Suprapubic skin (tissue), 4 donors: ENCODE measurements around the gene LRRC53. TPM values are rescaled to one million over a fixed set of nuclear protein-coding genes. Genes with fewer than 3 reads are reported as not detected.

ENCODE experiments used
- DNase-seq, 2 donors: peaks; one replicate each; pipeline ENCODE4 v3.0.0-alpha.2; 2019; ENCODE audit warnings: low spot score in 2 of 2
- H3K27ac ChIP-seq: fragments of 200-600 bp; sonication (generic); one replicate; pipeline ENCODE4 v1.5.1; 2019
- H3K27me3 ChIP-seq: fragments of 200-600 bp; sonication (generic); one replicate; pipeline ENCODE4 v1.5.1; 2019
- H3K36me3 ChIP-seq: fragments of 200-600 bp; sonication (generic); one replicate; pipeline ENCODE4 v1.5.1; 2019
- H3K4me1 ChIP-seq: fragments of 200-600 bp; sonication (generic); one replicate; pipeline ENCODE4 v1.5.1; 2019
- H3K4me3 ChIP-seq: fragments of 200-600 bp; sonication (generic); one replicate; pipeline ENCODE4 v1.5.1; 2019; ENCODE audit warnings: mild to moderate bottlenecking
- H3K9me3 ChIP-seq: fragments of 200-600 bp; sonication (generic); one replicate; pipeline ENCODE4 v1.5.1; 2019
- CTCF ChIP-seq, 2 donors: fragments of 200-600 bp in 1 of 2; fragments of 450-650 bp in 1 of 2; sonication (generic) in 1 of 2; IDR thresholded peaks; one replicate each; pipeline ENCODE4 v1.5.1; 2016 to 2019; ENCODE audit warnings: antibody characterized with exemption in 2 of 2, mild to moderate bottlenecking in 1 of 2, moderate library complexity in 1 of 2
- EP300 ChIP-seq: sonication (generic); formaldehyde crosslinking; IDR thresholded peaks from one replicate; pipeline ENCODE4 v1.6.1; 2017; ENCODE audit warnings: antibody characterized with exemption
- POLR2A ChIP-seq, 2 donors: fragments of 450-650 bp; IDR thresholded peaks; one replicate each; pipeline ENCODE4 v1.6.1; 2017; ENCODE audit warnings: antibody characterized with exemption in 2 of 2, mild to moderate bottlenecking in 2 of 2, moderate library complexity in 2 of 2
- POLR2AphosphoS5 ChIP-seq, 3 donors: sonication (generic); formaldehyde crosslinking; IDR thresholded peaks; one replicate each; pipeline ENCODE4 v1.6.1; 2017; ENCODE audit warnings: antibody characterized with exemption in 3 of 3
- WGBS: methylation state at CpG from one replicate; pipeline ENCODE4 v1.1.5; 2018; 5-methylcytosine and 5-hydroxymethylcytosine counted together
- total RNA-seq, 4 donors: library from RNA; depleted of rRNA; stranded (reverse); fragments of >200 nt; gene quantifications; one replicate each; pipeline ENCODE4 v1.1.0, GENCODE V29; 2016

The LRRC53 gene
- total RNA-seq, 4 donors from 2014 or later = not detected

DNA sequence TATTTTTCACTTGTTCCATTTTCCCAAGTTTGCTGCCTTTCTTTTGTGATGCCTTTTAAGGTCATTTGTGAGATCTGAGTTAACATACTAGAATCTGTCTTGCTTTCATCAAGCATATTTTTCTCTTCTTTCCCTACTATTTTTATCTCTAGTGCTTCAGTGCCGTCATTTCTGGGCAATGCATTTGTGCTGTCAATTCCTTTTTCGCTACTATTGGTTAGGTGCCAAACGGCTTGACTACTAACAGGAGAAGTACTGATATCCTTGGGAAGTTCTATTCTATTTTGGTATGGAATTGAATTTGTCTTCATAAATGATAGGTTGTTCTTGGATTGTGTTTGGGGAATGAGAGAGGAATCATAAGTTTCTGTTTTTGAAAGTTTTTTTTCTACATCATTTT, 42.2 kb downstream of the LRRC53 start:
- no peaks in the 10 kb centered on the region for H3K9me3 ChIP-seq
- 55% methylated on average over 3 of the region's 3 CpGs for WGBS
- no peak overlapping the region for H3K27ac ChIP-seq
- DNase-seq = no peak
- H3K4me3 ChIP-seq = no peak overlapping the region
- TF ChIP-seq EP300 (no peak), CTCF (IDR thresholded peaks at IDR 0.05) (no peak), POLR2AphosphoS5 (IDR thresholded peaks at IDR 0.05) (no peak), POLR2A (IDR thresholded peaks at IDR 0.05) (no peak)
- no peaks in the 10 kb centered on the region for H3K36me3 ChIP-seq
- H3K27me3 ChIP-seq = no peaks in the 10 kb centered on the region
- no peaks in the 10 kb centered on the region for H3K4me1 ChIP-seq

- Histone ChIP-seq H3K9me3 (no peaks in the 10 kb centered on the region), H3K4me3 (no peak overlapping the region), H3K27ac (no peak overlapping the region), H3K4me1 (no peaks in the 10 kb centered on the region), H3K27me3 (no peaks in the 10 kb centered on the region), H3K36me3 (no peaks in the 10 kb centered on the region)
- TF ChIP-seq EP300 = no peak
- TF ChIP-seq CTCF (IDR thresholded peaks at IDR 0.05) = peak in 1 of 2 donors; percentile 52
- DNase-seq = no peak
- 13% methylated on average over 2 of the region's 2 CpGs for WGBS
Observed at GRCh38 chr1:74468982-74469603, 43.3 kb downstream of the LRRC53 start.

DNA sequence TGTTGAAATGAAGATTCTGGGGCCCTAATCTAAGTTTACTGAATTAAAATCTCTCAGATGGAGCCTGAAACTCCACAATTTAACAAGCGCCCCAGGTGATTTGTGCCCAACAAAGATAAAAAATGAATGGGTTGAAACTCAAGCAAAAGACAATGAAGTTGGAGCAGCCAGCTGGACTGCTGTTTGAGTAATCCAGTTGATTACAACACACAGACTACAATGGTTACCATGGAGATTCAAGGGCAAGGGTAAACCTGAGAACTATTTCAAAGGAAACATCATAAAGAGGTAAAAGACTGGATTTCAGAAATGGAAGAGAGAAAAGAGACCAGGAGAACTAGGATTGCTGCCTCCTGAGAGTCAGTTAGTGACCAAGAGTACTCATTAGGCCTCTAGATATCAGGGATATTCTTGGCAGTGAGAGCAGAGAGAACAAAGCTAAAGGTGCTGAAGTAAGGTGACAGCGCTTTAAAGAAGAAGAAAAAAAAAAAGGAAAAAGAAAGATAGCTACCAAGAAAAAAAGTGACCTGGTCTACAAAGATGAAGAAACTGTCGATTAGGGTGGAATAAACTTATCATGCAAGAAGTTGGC, 44.5 kb downstream of the LRRC53 start:
- no peaks in the 10 kb centered on the region for H3K27me3 ChIP-seq
- TF ChIP-seq POLR2A (IDR thresholded peaks at IDR 0.05) (no peak), EP300 (no peak), CTCF (IDR thresholded peaks at IDR 0.05) (no peak), POLR2AphosphoS5 (IDR thresholded peaks at IDR 0.05) (no peak)
- no peaks in the 10 kb centered on the region for H3K4me1 ChIP-seq
- no peak overlapping the region for H3K27ac ChIP-seq
- no peaks in the 10 kb centered on the region for H3K9me3 ChIP-seq
- 90% methylated on average over 3 of the region's 3 CpGs for WGBS
- no peaks in the 10 kb centered on the region for H3K36me3 ChIP-seq
- DNase-seq = no peak
- H3K4me3 ChIP-seq = no peak overlapping the region

- Histone ChIP-seq H3K4me3 (no peak overlapping the region), H3K27ac (no peak overlapping the region), H3K36me3 (no peaks in the 10 kb centered on the region), H3K9me3 (no peaks in the 10 kb centered on the region), H3K27me3 (no peaks in the 10 kb centered on the region), H3K4me1 (no peaks in the 10 kb centered on the region)
- WGBS = 90% methylated on average over 6 of the region's 24 CpGs
- DNase-seq = no peak
- TF ChIP-seq EP300 = no peak
- no peak for TF ChIP-seq POLR2AphosphoS5 (IDR thresholded peaks at IDR 0.05)
- TF ChIP-seq POLR2A (IDR thresholded peaks at IDR 0.05) = no peak
- TF ChIP-seq CTCF (IDR thresholded peaks at IDR 0.05) = no peak
Observed at GRCh38 chr1:74465193-74465681, 47.2 kb downstream of the LRRC53 start.

DNA sequence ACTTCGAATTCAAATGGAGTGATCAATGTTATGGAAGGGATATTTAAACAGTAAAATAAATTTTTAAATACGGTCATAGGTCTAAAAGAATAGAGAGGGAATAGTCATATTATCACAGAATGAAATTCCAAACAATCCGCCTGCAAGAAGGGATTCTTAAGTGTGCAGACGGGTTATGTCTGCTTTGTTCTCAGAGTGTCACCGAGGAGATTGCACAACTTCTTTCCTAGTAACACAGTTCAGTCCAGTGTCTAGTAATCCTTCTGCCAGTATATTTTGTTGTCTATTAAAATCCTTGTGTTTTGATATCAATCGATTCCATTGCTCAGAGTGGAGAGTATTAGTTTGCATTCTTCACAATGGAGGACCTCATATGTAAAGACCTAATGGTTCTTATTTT, 48.4 kb downstream of the LRRC53 start:
- Histone ChIP-seq H3K27ac (peak overlapping the region; percentile 51), H3K4me3 (no peak overlapping the region), H3K36me3 (no peaks in the 10 kb centered on the region), H3K27me3 (no peaks in the 10 kb centered on the region), H3K4me1 (no peaks in the 10 kb centered on the region), H3K9me3 (no peaks in the 10 kb centered on the region)
- TF ChIP-seq CTCF (IDR thresholded peaks at IDR 0.05) (no peak), EP300 (no peak), POLR2A (IDR thresholded peaks at IDR 0.05) (no peak), POLR2AphosphoS5 (IDR thresholded peaks at IDR 0.05) (no peak)
- WGBS = 72% methylated on average over 6 of the region's 6 CpGs
- DNase-seq = no peak
